Coronary artery (tissue), 2 donors: ENCODE results near the gene IL9R.

Experiments used
- DNase-seq: peaks from one replicate; pipeline ENCODE4 v3.0.0-alpha.2; 2017; ENCODE audit warnings: low spot score
- H3K27ac ChIP-seq, 2 donors: fragments of 200-600 bp; sonication (generic); one replicate each; pipeline ENCODE4 v1.5.1; 2016 to 2019
- H3K4me3 ChIP-seq: fragments of 200-600 bp; sonication (generic); 2 replicates; pipeline ENCODE4 v1.5.1; 2016; ENCODE audit warnings: mild to moderate bottlenecking, moderate library complexity
- CTCF ChIP-seq: fragments of 200-600 bp; sonication (generic); IDR thresholded peaks from one replicate; pipeline ENCODE4 v1.5.1; 2019; ENCODE audit warnings: antibody characterized with exemption

IL9R gene, protein sequence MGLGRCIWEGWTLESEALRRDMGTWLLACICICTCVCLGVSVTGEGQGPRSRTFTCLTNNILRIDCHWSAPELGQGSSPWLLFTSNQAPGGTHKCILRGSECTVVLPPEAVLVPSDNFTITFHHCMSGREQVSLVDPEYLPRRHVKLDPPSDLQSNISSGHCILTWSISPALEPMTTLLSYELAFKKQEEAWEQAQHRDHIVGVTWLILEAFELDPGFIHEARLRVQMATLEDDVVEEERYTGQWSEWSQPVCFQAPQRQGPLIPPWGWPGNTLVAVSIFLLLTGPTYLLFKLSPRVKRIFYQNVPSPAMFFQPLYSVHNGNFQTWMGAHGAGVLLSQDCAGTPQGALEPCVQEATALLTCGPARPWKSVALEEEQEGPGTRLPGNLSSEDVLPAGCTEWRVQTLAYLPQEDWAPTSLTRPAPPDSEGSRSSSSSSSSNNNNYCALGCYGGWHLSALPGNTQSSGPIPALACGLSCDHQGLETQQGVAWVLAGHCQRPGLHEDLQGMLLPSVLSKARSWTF

DNA sequence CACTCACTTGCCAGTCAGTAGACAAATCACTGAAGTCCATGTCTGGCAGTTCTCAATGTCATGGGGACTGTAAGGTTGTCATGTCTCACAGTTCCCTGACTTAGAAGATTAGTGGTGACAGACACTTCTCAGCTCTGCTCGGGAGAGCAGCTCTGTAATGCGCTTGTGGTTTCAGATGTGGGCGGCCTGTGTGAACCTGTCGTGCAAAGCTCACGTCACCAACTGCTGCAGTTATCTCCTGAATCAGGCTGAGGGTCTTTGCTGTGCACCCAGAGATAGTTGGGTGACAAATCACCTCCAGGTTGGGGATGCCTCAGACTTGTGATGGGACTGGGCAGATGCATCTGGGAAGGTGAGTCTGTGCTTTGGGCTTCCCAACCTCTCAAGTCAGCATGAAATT lies at the start of gene IL9R:
TSS of gene IL9R (plus strand) at position 261 of the 400 bp plus-strand sequence. CDS start at position 325, 64 bp downstream.
- no peak for TF ChIP-seq CTCF
- no peak within 1 kb of the TSS for H3K27ac ChIP-seq
- H3K4me3 ChIP-seq, result no peak within 1 kb of the TSS
- no peak for DNase-seq

- no peak for TF ChIP-seq CTCF
- no peak overlapping the region for H3K4me3 ChIP-seq
- H3K27ac ChIP-seq, result no peak overlapping the region
- no peak for DNase-seq
Measured at GRCh38 chrX:155949098-155949497, 48.4 kb upstream of the IL9R start.

DNA sequence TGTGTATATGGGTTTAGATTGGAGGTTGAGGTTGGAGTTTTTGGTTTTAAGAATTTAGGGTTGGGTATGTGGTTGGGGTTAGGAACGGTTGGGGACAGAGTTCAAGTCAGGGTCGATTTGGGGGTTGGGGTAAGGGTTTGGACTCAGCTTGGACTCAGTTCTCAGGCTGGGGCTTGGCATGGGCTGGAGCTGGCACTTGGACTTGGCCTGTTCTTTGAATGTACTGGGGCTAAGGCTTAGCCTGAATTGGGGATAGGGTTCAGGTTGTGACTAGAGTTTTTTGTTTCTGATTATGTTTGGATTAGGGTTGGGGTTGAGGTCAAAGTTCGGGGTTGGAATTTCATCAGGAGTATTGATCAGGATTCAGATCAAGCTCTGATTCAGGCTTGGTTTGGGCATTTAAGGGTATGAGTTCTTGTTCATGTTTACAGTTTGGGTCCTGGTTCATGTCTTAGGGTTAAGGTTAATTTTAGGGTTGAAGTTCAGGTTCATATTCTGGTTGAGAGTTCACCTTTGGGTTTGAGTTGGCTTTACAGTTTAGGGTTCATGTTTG lies 46.2 kb upstream of the IL9R start:
- no peak for TF ChIP-seq CTCF
- H3K27ac ChIP-seq, result no peak overlapping the region
- DNase-seq, result no peak
- no peak overlapping the region for H3K4me3 ChIP-seq

DNA sequence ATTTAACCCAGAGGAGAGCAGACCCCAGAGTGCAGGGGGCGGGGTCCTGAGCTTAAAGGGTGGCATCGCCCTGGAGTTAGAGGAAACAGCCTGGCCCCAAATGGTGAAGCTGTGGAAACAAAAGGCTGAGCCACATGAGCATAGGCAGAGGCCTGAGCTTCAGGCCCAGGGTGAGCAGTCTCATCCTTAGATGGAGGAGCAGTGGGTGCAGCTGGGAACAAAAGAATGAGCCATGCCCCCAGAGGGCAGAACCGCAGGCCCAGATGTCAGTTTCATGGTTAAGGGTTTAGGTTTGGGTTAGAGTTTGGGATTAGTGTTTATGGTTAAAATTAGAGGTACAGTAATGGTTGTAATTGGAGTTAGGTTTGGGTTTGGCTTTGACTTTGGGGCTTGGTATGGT lies 44.4 kb upstream of the IL9R start:
- Histone ChIP-seq H3K4me3 (no peak overlapping the region), H3K27ac (no peak overlapping the region)
- no peak for TF ChIP-seq CTCF
- DNase-seq, result no peak

DNA sequence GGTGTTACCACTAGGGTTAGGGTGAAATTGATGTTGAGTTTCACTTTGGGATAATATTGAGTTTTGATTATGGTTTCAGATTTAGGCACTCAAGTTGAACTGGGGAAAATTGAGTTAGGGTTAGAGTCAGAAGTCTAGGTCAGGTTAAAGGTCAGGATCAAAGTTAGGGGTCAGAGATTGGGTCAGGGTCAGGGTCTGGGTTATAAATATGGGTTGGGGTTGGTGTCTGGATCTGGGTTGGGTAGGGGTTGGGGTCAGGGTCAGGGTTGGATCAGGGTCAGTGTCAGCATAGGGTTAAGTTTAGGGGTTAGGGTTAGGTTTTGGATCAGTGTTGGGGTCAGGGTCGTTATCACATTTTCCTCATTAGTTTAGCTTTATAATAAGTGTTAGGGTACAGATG lies 42.7 kb upstream of the IL9R start:
- Histone ChIP-seq H3K4me3 (no peak overlapping the region), H3K27ac (no peak overlapping the region)
- DNase-seq, result no peak
- no peak for TF ChIP-seq CTCF

DNA sequence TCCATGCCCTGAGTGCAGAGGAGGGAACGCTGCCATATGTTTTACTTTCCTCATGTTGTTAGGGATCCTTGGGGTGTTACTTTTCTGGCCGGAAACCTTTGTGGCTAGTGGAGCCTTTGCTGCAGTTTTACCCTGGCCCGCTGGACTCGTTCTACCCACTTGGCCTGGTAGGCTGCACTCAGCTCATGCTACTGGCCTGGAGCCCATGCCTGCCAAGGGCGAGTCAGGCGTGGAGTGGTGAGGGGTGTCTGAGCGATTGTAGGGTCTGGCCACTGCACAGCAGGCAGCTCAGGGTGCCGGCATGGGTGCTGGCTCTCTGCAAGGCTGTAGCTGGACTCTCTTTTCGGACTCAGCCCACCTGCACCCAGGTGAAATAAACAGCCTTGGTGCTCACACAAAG lies 41.4 kb upstream of the IL9R start:
- TF ChIP-seq CTCF, result no peak
- Histone ChIP-seq H3K4me3 (no peak overlapping the region), H3K27ac (no peak overlapping the region)
- DNase-seq, result no peak

- TF ChIP-seq CTCF, result no peak
- no peak for DNase-seq
- Histone ChIP-seq H3K4me3 (no peak overlapping the region), H3K27ac (no peak overlapping the region)
Measured at GRCh38 chrX:155956649-155957048, 40.8 kb upstream of the IL9R start.
